A204.1 (cell line): ENCODE measurements around the gene SYF2.

Source experiments
- FAIRE-seq: peaks from 2 replicates; lab custom pipeline; 2012; peaks lifted over from hg19 to GRCh38; lab: Jason Lieb, UNC

Gene SYF2

DNA sequence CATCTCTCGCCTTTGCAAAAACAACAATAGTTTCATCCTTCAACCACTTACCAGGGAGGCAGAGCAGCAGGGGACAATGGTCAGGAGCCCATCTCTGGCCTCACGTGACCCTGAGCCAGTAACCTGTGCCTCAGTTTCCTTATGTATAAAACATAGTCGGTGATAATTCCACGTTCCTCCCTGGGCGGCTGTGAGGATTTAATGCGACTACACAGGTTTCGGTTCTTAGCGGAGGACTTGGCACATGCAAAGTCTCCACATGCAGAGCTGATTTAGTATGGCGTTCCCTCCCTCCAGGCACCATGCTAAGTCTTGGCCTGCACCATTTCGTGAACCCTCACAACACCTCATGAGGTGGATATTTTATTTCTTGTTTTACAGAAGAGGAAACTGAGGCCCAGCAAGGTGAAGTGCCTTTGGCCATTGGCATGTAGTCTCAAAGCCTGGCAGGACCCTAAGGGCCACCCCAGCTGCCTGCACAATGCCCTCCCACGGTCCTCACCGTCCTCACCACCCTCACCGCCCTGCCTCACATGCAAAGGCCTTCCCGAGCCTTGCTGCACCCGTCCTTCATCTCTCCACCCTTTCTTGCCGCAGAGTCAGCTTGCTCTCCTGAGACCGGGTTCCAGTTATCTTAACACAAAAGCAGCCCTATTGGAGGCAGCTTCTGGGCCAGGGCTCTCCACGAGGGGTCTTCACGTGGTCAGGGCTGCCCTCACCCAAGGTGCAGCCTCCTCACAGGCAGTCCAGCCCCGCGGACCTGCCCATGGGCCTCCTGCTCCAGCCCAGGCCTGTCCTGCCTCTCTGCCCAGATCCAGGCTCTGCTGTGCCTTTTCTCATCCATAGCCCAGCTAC is 48.9 kb downstream of the SYF2 start:
- no peak for FAIRE-seq

DNA sequence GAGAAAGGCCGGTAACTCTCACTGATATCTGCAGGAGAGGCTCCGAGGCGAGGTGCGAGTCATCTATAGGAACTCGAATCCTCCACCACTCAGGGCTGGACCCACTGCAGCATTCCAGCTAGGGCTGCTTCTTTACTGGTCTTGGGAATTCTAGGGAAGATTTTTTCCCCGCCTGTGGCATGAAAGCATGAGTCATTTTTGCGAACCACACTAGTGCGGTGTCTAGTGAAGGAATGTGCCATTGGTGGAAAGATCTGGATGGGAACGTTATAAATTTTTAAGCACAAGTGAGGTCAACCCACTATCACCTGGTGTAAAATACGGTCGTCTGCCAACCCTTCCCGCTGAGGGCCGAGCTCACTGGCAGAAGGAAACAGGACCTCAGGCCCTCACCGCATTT is 49.7 kb downstream of the SYF2 start:
- FAIRE-seq: no peak

DNA sequence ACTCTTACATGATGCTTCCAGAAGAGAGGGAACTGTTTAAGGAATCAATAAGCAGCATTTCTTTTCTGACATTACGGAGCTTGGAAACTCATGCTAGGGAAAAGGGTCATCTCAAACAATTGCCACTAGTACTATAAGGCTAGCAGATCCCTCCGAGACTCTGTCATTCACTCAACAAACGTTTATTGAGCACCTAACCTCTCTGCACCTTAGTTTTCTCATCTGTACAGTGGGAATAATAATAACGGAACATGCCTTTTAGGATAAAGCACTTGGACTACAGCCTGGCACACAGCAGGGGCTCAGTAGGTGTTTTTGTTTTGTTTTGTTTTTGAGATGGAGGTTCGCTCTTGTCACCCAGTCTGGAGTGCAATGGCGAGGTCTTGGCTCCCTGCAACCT is 51.3 kb downstream of the SYF2 start:
- FAIRE-seq: no peak

DNA sequence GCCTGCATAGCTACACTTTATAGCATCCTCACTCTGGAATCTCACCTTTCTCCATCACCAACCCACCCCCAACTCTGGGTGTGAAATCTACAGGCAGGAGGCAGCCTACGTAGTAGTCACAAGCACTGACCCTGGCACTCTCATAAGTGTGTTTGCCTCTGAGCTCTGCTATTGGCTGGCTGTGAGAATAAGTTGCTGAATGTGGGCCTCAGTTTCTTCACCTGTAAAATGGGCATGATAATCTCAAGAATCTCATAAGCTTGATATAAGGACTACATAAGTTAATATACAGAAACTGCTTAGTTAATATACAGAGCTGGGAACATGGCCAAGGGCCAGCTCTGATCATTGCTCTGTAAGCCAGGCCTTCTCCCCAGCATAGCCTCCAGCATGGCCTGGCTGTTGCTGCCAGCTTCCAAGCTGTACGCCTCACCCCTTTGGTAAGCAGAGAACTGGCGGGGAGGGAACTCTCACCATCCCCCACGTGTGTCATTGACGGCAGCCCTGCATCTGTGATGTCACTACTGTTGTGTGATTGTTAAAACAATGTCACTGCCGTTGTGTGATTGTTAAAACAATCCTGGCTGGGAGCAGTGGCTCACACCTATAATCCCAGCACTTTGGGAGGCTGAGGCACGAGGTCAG is 53.3 kb downstream of the SYF2 start:
- FAIRE-seq: no peak

DNA sequence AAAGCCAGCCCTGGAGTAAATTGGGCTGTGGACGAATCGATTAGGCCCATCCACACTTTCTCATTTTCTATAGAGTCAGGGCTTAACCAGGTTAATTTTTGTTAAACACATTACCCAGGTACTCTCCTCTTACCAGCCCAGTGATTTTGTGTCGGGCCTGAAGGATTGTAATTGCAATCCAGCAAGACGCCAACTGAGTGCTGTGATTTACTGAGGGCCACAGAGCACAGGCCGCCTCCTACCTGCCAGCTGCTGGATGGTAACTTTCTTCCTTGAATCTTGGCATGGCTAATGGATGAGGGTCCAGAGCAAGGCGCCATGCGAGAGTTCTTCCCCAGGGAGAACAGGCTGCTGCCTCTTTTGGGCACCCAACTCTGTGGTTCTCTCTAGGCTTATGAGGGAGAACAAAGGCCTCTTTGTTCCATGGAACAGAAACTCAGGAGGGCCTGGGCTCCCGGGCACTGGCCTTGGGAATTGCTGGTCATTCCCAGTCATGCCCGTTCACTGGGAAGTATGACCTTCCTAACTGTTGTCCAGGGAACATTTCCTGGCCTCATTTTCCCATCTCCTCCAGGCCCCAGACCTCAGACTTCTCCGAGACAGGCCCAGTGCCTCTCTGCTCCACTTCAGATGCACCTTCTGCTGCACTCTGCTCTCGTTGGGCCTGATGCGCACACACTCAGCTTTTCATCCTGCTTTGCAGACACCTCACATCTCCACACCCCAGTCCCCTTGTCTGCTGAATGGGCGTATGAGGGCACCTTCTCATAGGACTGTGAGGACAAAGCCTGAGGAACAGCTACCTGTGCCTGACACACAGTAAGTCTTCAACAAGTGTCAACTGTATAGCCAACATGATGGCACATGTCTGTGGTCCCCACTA is 57.3 kb downstream of the SYF2 start:
- no peak for FAIRE-seq

DNA sequence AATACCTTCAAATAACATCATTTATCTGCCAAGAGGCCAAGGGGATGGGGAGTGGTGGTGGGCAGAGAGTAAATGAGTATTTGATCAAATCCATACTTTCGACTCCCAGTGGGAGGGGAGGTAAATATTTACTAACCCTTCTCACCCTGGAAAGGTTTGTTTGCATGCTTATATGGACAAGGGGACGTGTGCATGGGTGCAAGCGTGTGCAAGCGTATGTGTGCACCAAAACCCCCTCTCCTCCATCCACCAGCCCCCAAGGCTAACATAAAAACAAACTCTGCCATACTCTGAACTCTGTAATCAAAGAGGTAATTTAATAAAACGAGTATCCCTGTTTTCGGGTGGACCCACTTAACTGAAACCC is 58.0 kb downstream of the SYF2 start:
- FAIRE-seq: no peak

DNA sequence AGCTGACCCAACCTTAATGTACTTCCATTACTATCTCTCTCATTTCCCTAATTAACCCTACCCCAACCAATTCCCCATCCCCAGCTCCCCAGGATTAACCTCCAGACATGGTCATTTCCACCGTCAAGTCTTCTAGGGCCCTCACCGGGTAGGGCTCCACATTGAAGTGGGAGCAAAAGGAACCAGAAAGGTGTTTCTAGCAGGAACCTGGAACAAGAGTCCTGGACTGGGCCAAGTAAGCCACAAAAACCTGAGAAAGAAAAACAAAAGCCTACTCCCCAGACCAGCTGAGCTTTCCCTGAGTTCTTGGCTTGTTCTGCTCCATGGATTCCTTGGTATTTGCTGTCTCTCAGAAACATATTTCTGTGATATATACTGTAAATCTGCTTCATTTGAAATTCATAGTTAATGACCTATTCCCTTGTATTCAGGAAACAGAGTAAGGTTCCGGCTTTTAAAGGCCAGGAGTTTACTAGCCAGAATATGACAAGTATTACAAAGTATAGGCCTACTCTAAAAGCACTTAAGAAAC is 58.4 kb downstream of the SYF2 start:
- FAIRE-seq: no peak
